8988T (cell line): ENCODE measurements around the gene CYS1.
A peak's percentile ranks its signal among the peaks of the same experiment; 100 is the strongest.
"Not testable (repeated sequence)": the region's sequence is repeated elsewhere in the genome, so short reads cannot be mapped to it uniquely, and the experiment has no call there.

Source experiments
- DNase-seq: peaks from one replicate; pipeline ENCODE4 v3.0.0; 2011

The CYS1 gene

GRCh38 chr2:10079870-10080535 is at the start of gene CYS1:
Gene CYS1, minus strand, starts transcription at chr2:10080411. Its CDS starts 188 bp downstream, at chr2:10080223.
- DNase-seq, result peak; percentile 88

- no peak for DNase-seq
These were observed 49.3 kb upstream of the CYS1 start for GRCh38 chr2:10129490-10129889.

GRCh38 chr2:10128420-10128819 is 48.2 kb upstream of the CYS1 start:
- DNase-seq, result no peak

GRCh38 chr2:10126632-10127026 is 46.4 kb upstream of the CYS1 start:
- no peak for DNase-seq

GRCh38 chr2:10125842-10126631 is 45.8 kb upstream of the CYS1 start:
- DNase-seq, result no peak

- DNase-seq, result no peak
These were observed 44.4 kb upstream of the CYS1 start for GRCh38 chr2:10124538-10125045.

GRCh38 chr2:10123281-10123680 is 43.1 kb upstream of the CYS1 start:
- DNase-seq, result no peak

- peak; percentile 70 for DNase-seq
These were observed 42.5 kb upstream of the CYS1 start, which contains the start of gene RRM2 for GRCh38 chr2:10122500-10123280. Gene RRM2, plus strand, starts transcription at chr2:10122739. Its CDS starts 60 bp downstream, at chr2:10122799.

GRCh38 chr2:10120877-10121574 is 40.8 kb upstream of the CYS1 start:
- no peak for DNase-seq

GRCh38 chr2:10120158-10120876 is 40.1 kb upstream of the CYS1 start:
- DNase-seq, result peak; percentile 86

GRCh38 chr2:10119601-10120157 is 39.5 kb upstream of the CYS1 start:
- DNase-seq, result no peak

- DNase-seq, result no peak
These were observed 38.8 kb upstream of the CYS1 start for GRCh38 chr2:10119027-10119325.

GRCh38 chr2:10109311-10109710 is 29.1 kb upstream of the CYS1 start:
- DNase-seq, result no peak

GRCh38 chr2:10104906-10105305 is 24.7 kb upstream of the CYS1 start:
- DNase-seq, result not testable (repeated sequence)

- DNase-seq, result no peak
These were observed 23.0 kb upstream of the CYS1 start for GRCh38 chr2:10103179-10103578.

- DNase-seq, result no peak
These were observed 21.3 kb upstream of the CYS1 start for GRCh38 chr2:10101491-10101890.

- peak; percentile 91 for DNase-seq
These were observed 17.3 kb upstream of the CYS1 start for GRCh38 chr2:10097352-10098148.

GRCh38 chr2:10096641-10097040 is 16.4 kb upstream of the CYS1 start:
- DNase-seq, result no peak

GRCh38 chr2:10095175-10095574 is 15.0 kb upstream of the CYS1 start:
- no peak for DNase-seq

- DNase-seq, result no peak
These were observed 14.1 kb upstream of the CYS1 start for GRCh38 chr2:10094271-10094814.

GRCh38 chr2:10091889-10092244 is 11.7 kb upstream of the CYS1 start:
- not testable (repeated sequence) for DNase-seq
